H1 (cell line): ENCODE results near the gene DNER. TPM values are rescaled to one million over a fixed set of nuclear protein-coding genes. Genes with fewer than 3 reads are reported as not detected.

ENCODE experiments used
- CTCF ChIA-PET: fragments of 300-600 bp; sonication (Branson Sonifier 250); formaldehyde crosslinking; loops from one replicate; lab custom pipeline; 2021; ENCODE audit not compliant: partially characterized antibody; lab: Charles Lee
- POLR2A ChIA-PET: fragments of 300-600 bp; sonication (Branson Sonifier 250); formaldehyde crosslinking; loops from one replicate; lab custom pipeline; 2021; ENCODE audit warnings: inconsistent platforms; ENCODE audit not compliant: partially characterized antibody; lab: Charles Lee
- DNase-seq, 2 experiments: peaks; one replicate each; pipeline versions ENCODE4 v3.0.0 to v3.0.0-alpha.2; 2010 to 2022; ENCODE audit warnings: low spot score in 2 of 2, low read depth in 1 of 2, mixed read lengths in 1 of 2
- FAIRE-seq: peaks from 2 replicates; lab custom pipeline; 2011; peaks lifted over from hg19 to GRCh38; lab: Jason Lieb, UNC
- H2AFZ ChIP-seq: 2 replicates; pipeline ENCODE4 v1.8.1; 2012; ENCODE audit warnings: low read length, inconsistent platforms
- H2AK5ac ChIP-seq: 2 replicates; pipeline ENCODE4 v1.6.1; 2013; ENCODE audit warnings: low read depth, low read length
- H2BK120ac ChIP-seq: replicated peaks from 2 replicates; pipeline ENCODE3; 2013; ENCODE audit warnings: low read depth, low read length, inconsistent platforms
- H2BK12ac ChIP-seq: 2 replicates; pipeline ENCODE4 v1.6.1; 2013; ENCODE audit warnings: low read depth, low read length
- H2BK15ac ChIP-seq: 2 replicates; pipeline ENCODE4 v1.6.1; 2013; ENCODE audit warnings: low read length
- H2BK20ac ChIP-seq: 2 replicates; pipeline ENCODE4 v1.6.1; 2013; ENCODE audit warnings: low read length
- H2BK5ac ChIP-seq: 2 replicates; pipeline ENCODE4 v1.6.1; 2013; ENCODE audit warnings: low read depth, low read length
- H3K14ac ChIP-seq: 2 replicates; pipeline ENCODE4 v1.6.1; 2013; ENCODE audit warnings: inconsistent platforms; ENCODE audit not compliant: insufficient read length
- H3K18ac ChIP-seq: 2 replicates; pipeline ENCODE4 v1.6.1; 2013; ENCODE audit warnings: low read length; ENCODE audit errors: extremely low read depth
- H3K23ac ChIP-seq: 2 replicates; pipeline ENCODE4 v1.6.1; 2013; ENCODE audit warnings: inconsistent platforms; ENCODE audit not compliant: insufficient read length
- H3K23me2 ChIP-seq: 2 replicates; pipeline ENCODE4 v1.6.1; 2013; ENCODE audit warnings: low read depth, low read length
- H3K27ac ChIP-seq: 2 replicates; pipeline ENCODE4 v1.6.1; 2011; ENCODE audit warnings: low read depth, low read length, inconsistent platforms
- H3K27me3 ChIP-seq, 4 experiments: replicated peaks in 1 of 4; 1 replicate in 1 of 4; 2 replicates in 3 of 4; pipeline versions ENCODE4 v1.6.1 to v1.8.1; 2011 to 2013; ENCODE audit warnings: low read length in 3 of 4, mild to moderate bottlenecking in 3 of 4, inconsistent platforms in 2 of 4, mixed read lengths in 2 of 4, moderate library complexity in 1 of 4; ENCODE audit not compliant: control insufficient read depth in 3 of 4, insufficient read depth in 3 of 4; ENCODE audit errors: extremely low read depth in 1 of 4
- H3K36me3 ChIP-seq, 4 experiments: 2 replicates each; pipeline versions ENCODE4 v1.6.1 to v1.8.1; 2011 to 2013; ENCODE audit warnings: mild to moderate bottlenecking in 4 of 4, low read length in 3 of 4, moderate library complexity in 2 of 4, control low read depth in 1 of 4, inconsistent platforms in 1 of 4; ENCODE audit not compliant: insufficient read depth in 4 of 4, control insufficient read depth in 2 of 4
- H3K4ac ChIP-seq: replicated peaks from 2 replicates; pipeline ENCODE3; 2013; ENCODE audit warnings: low read length, low read depth, mixed read lengths, inconsistent platforms; ENCODE audit not compliant: insufficient read length
- H3K4me1 ChIP-seq, 4 experiments: replicated peaks in 1 of 4; 1 replicate in 1 of 4; 2 replicates in 3 of 4; pipeline versions ENCODE4 v1.6.1 to v1.8.1; 2011 to 2013; ENCODE audit warnings: low read length in 3 of 4, inconsistent platforms in 2 of 4, mixed read lengths in 1 of 4; ENCODE audit not compliant: insufficient read depth in 4 of 4, control insufficient read depth in 3 of 4
- H3K4me2 ChIP-seq, 2 experiments: 2 replicates each; pipeline versions ENCODE4 v1.6.1 to v1.8.1; 2011 to 2013; ENCODE audit warnings: low read depth in 2 of 2, low read length in 2 of 2, control low read depth in 1 of 2, inconsistent platforms in 1 of 2, mild to moderate bottlenecking in 1 of 2; ENCODE audit not compliant: insufficient read depth in 1 of 2
- H3K4me3 ChIP-seq, 4 experiments: fragments of 200-600, 300-600 bp in 1 of 4; sonication (generic), shearing (Covaris generic), sonication (Bioruptor Twin) in 1 of 4; 2 replicates each; pipeline versions ENCODE4 v1.5.1 to v1.8.1; 2011 to 2016; ENCODE audit warnings: low read length in 4 of 4, low read depth in 3 of 4, control low read depth in 2 of 4, inconsistent platforms in 2 of 4, mild to moderate bottlenecking in 2 of 4, mixed read lengths in 1 of 4, moderate library complexity in 1 of 4; ENCODE audit not compliant: insufficient read depth in 2 of 4; ENCODE audit errors: extremely low read depth in 1 of 4
- H3K56ac ChIP-seq: replicated peaks from 2 replicates; pipeline ENCODE3; 2013; ENCODE audit warnings: low read depth, mild to moderate bottlenecking, mixed read lengths, low read length, inconsistent platforms; ENCODE audit not compliant: insufficient read length
- H3K79me1 ChIP-seq: 2 replicates; pipeline ENCODE4 v1.6.1; 2013; ENCODE audit warnings: low read depth, low read length, control low read depth
- H3K79me2 ChIP-seq, 2 experiments: 2 replicates each; pipeline versions ENCODE4 v1.6.1 to v1.8.1; 2012 to 2013; ENCODE audit warnings: low read length in 2 of 2, mild to moderate bottlenecking in 2 of 2, inconsistent platforms in 1 of 2; ENCODE audit not compliant: insufficient read depth in 2 of 2, control insufficient read depth in 1 of 2
- H3K9ac ChIP-seq, 4 experiments: replicated peaks in 1 of 4; 1 replicate in 1 of 4; 2 replicates in 3 of 4; pipeline versions ENCODE4 v1.6.1 to v1.8.1; 2011 to 2013; ENCODE audit warnings: low read depth in 3 of 4, low read length in 3 of 4, control low read depth in 2 of 4, mild to moderate bottlenecking in 2 of 4, moderate library complexity in 2 of 4, inconsistent platforms in 1 of 4; ENCODE audit errors: extremely low read depth in 1 of 4
- H3K9me3 ChIP-seq, 2 experiments: 2 replicates each; pipeline versions ENCODE4 v1.6.1 to v1.8.1; 2012 to 2013; ENCODE audit warnings: mild to moderate bottlenecking in 2 of 2, moderate library complexity in 2 of 2, control low read depth in 1 of 2, inconsistent platforms in 1 of 2, low read depth in 1 of 2, low read length in 1 of 2, mixed read lengths in 1 of 2; ENCODE audit not compliant: insufficient read depth in 2 of 2
- H4K20me1 ChIP-seq, 2 experiments: replicated peaks in 1 of 2; 2 replicates each; pipeline versions ENCODE3 to v1.8.1; 2011 to 2013; ENCODE audit warnings: inconsistent platforms in 2 of 2, low read length in 2 of 2, mild to moderate bottlenecking in 1 of 2; ENCODE audit not compliant: insufficient read depth in 2 of 2, control insufficient read depth in 1 of 2
- H4K5ac ChIP-seq: 2 replicates; pipeline ENCODE4 v1.6.1; 2013; ENCODE audit warnings: low read length, low read depth, mixed read lengths, inconsistent platforms; ENCODE audit not compliant: insufficient read length
- H4K8ac ChIP-seq: 2 replicates; pipeline ENCODE4 v1.8.0; 2013; ENCODE audit warnings: mild to moderate bottlenecking, moderate library complexity, low read length, inconsistent platforms; ENCODE audit not compliant: insufficient read depth; ENCODE audit errors: extremely low read depth
- H4K91ac ChIP-seq: replicated peaks from 2 replicates; pipeline ENCODE3; 2013; ENCODE audit warnings: low read length, mixed read lengths, inconsistent platforms; ENCODE audit not compliant: insufficient read length
- ASH2L ChIP-seq: fragments of 200-600, 300-600 bp; sonication (generic); IDR thresholded peaks from one replicate; pipeline ENCODE4 v1.7.1; 2017; ENCODE audit warnings: low read length
- BCL11A ChIP-seq, 2 experiments: IDR thresholded peaks; one replicate each; pipeline ENCODE4 v1.6.1; 2011; ENCODE audit warnings: low read depth in 2 of 2, low read length in 2 of 2, mild to moderate bottlenecking in 2 of 2
- CBX8 ChIP-seq: fragments of 300-800, 300-1000 bp; sonication (generic); IDR thresholded peaks from 2 replicates; pipeline ENCODE4 v1.7.1; 2016; ENCODE audit warnings: low read depth, low read length, borderline replicate concordance
- CHD1 ChIP-seq: IDR thresholded peaks from 2 replicates; pipeline ENCODE4 v1.6.1; 2012; ENCODE audit warnings: low read depth, low read length, improper control_type of control experiment
- CHD2 ChIP-seq: IDR thresholded peaks from 2 replicates; pipeline ENCODE4 v1.6.1; 2012; ENCODE audit warnings: low read length, improper control_type of control experiment
- CREB1 ChIP-seq: IDR thresholded peaks from 2 replicates; pipeline ENCODE4 v1.6.1; 2012; ENCODE audit warnings: inconsistent platforms
- FOSL1 ChIP-seq: IDR thresholded peaks from 2 replicates; pipeline ENCODE4 v1.6.1; 2011; ENCODE audit warnings: mild to moderate bottlenecking, low read depth, low read length, moderate library complexity; ENCODE audit not compliant: insufficient read depth
- GTF2F1 ChIP-seq: IDR thresholded peaks from 2 replicates; pipeline ENCODE4 v1.6.1; 2012; ENCODE audit warnings: low read depth, low read length, improper control_type of control experiment, borderline replicate concordance
- JUN ChIP-seq: IDR thresholded peaks from 2 replicates; pipeline ENCODE4 v1.6.1; 2011; ENCODE audit warnings: low read depth, mild to moderate bottlenecking, improper control_type of control experiment, low read length
- NRF1 ChIP-seq: IDR thresholded peaks from 2 replicates; pipeline ENCODE4 v1.6.1; 2011; ENCODE audit warnings: mild to moderate bottlenecking, low read depth, low read length, improper control_type of control experiment
- PHF8 ChIP-seq: fragments of 200-600 bp; sonication (generic); conservative IDR thresholded peaks from 2 replicates; pipeline ENCODE4 v1.7.1; 2012; ENCODE audit warnings: low read depth, mild to moderate bottlenecking, inconsistent platforms, low read length, moderate library complexity
- POLR2A ChIP-seq, 2 experiments: IDR thresholded peaks; 1 replicate in 1 of 2; 2 replicates in 1 of 2; pipeline ENCODE4 v1.6.1; 2011; ENCODE audit warnings: low read depth in 2 of 2, low read length in 2 of 2, mild to moderate bottlenecking in 2 of 2; ENCODE audit errors: control extremely low read depth in 1 of 2
- SP1 ChIP-seq: IDR thresholded peaks from 2 replicates; pipeline ENCODE4 v1.6.1; 2011; ENCODE audit warnings: low read depth, low read length
- SP2 ChIP-seq: IDR thresholded peaks from 2 replicates; pipeline ENCODE4 v1.6.1; 2012; ENCODE audit warnings: mild to moderate bottlenecking, low read length, inconsistent platforms
- TAF7 ChIP-seq: optimal IDR thresholded peaks from 2 replicates; pipeline ENCODE3; 2011; ENCODE audit warnings: low read depth, mild to moderate bottlenecking, inconsistent platforms, low read length, moderate library complexity, borderline replicate concordance
- TBP ChIP-seq: IDR thresholded peaks from 2 replicates; pipeline ENCODE4 v1.6.1; 2011; ENCODE audit warnings: low read depth, low read length, improper control_type of control experiment
- polyA plus RNA-seq, 7 experiments: library from polyadenylated mRNA; depleted of rRNA in 3 of 7; stranded (reverse) in 5 of 7; unstranded in 2 of 7; fragments of >200 nt in 5 of 7; fragments of 200-250 nt in 2 of 7; gene quantifications; 1 replicate in 5 of 7; 2 replicates in 1 of 7; 4 replicates in 1 of 7; pipeline versions ENCODE4 v1.2.1 to v1.2.3, GENCODE V29; 2011 to 2013; ENCODE audit warnings: missing spikeins in 2 of 7, mixed read lengths in 2 of 7
- total RNA-seq: library from RNA; stranded (reverse); fragmentation: NEBNext Ultra II Directional; extraction: Animal tissue kit (Norgen Biotek cat#: 25700); gene quantifications from 2 replicates; pipeline ENCODE4 v1.2.1, GENCODE V29; 2021
- TF ChIP-seq, protein P1 (sequence below): IDR thresholded peaks from 2 replicates; pipeline ENCODE4 v1.6.1; 2012; ENCODE audit warnings: inconsistent platforms

DNER gene
- total and polyA plus RNA-seq, 2 of the 8 experiments (the other 6 are each of a cell fraction or from before 2014, with no cell fraction given), result 6.8 to 16.3 TPM

DNA sequence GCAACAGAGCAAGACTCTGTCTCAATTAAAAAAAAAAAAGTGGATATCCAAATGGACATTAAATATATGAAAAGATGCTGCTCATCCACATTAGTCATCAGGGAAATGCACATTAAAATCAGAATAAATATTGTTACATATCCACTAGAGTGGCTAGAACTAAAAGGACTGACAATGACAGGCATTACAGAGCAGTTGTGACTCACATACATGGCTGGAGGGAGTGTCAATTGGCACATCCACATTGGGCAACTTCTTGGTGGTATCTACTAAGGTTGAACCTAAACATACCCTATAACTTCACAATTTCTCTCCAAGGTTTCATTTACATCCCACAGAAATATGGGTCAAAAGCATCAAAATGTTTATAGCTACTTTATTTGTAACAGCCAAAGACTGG is 14.0 kb upstream of the DNER start:
- Histone ChIP-seq H4K91ac (no peak overlapping the region), H2BK12ac (no peak overlapping the region), H3K14ac (no peak overlapping the region), H4K8ac (no peak overlapping the region), H2BK120ac (no peak overlapping the region), H3K4me3 (no peak overlapping the region), H3K79me1 (no peaks in the 10 kb centered on the region), H3K36me3 (no peaks in the 10 kb centered on the region), H3K18ac (no peak overlapping the region), H3K56ac (no peak overlapping the region), H3K27me3 (0 out of 7 replicates have a peak, but pooled peaks cover 0 to 2% (median 0%) of the 10 kb centered on the region in 4 experiments), H3K4ac (no peak overlapping the region), H2AFZ (no peak overlapping the region), H2AK5ac (no peak overlapping the region), H2BK20ac (no peak overlapping the region), H2BK15ac (no peak overlapping the region), H3K9ac (no peak overlapping the region), H3K23ac (no peak overlapping the region), H4K20me1 (no peaks in the 10 kb centered on the region), H4K5ac (no peak overlapping the region), H2BK5ac (no peak overlapping the region), H3K4me2 (no peak overlapping the region), H3K27ac (no peak overlapping the region), H3K23me2 (peaks cover 4% of the 10 kb centered on the region; the same call in 1 of the 2 replicates), H3K9me3 (no peaks in the 10 kb centered on the region), H3K4me1 (peaks cover 2 to 7% (median 4%) of the 10 kb centered on the region in 4 experiments), H3K79me2 (no peaks in the 10 kb centered on the region)
- TF ChIP-seq SP2, result no peak
- no peak for TF ChIP-seq GTF2F1
- TF ChIP-seq FOSL1, result no peak
- TF ChIP-seq CHD1, result no peak
- TF ChIP-seq CHD2, result no peak
- TF ChIP-seq CBX8, result no peak
- TF ChIP-seq PHF8, result no peak
- TF ChIP-seq BCL11A (IDR thresholded peaks at IDR 0.05; ENCODE audit: low read depth in 2 of 2, low read length in 2 of 2), result no peak
- TF ChIP-seq NRF1, result no peak
- TF ChIP-seq CREB1, result no peak
- TF ChIP-seq TBP, result no peak
- TF ChIP-seq, protein P1, sequence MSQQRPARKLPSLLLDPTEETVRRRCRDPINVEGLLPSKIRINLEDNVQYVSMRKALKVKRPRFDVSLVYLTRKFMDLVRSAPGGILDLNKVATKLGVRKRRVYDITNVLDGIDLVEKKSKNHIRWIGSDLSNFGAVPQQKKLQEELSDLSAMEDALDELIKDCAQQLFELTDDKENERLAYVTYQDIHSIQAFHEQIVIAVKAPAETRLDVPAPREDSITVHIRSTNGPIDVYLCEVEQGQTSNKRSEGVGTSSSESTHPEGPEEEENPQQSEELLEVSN, result no peak
- no peak for TF ChIP-seq SP1
- TF ChIP-seq POLR2A (IDR thresholded peaks at IDR 0.05; ENCODE audit: control extremely low read depth in 1 of 2, low read depth in 2 of 2, low read length in 2 of 2), result no peak
- no peak for TF ChIP-seq JUN
- TF ChIP-seq ASH2L, result no peak
- TF ChIP-seq TAF7, result no peak
- POLR2A ChIA-PET, result no interaction called here
- DNase-seq, result no peak
- no peak for FAIRE-seq
- CTCF ChIA-PET, result interaction anchor here (0.7 kb wide), 1 partner anchor 32 kb away, joined by 3 read pairs; no protein-coding TSS in a partner anchor
